Measurements from ENCODE around the gene RFX4.

RFX4 gene

DNA sequence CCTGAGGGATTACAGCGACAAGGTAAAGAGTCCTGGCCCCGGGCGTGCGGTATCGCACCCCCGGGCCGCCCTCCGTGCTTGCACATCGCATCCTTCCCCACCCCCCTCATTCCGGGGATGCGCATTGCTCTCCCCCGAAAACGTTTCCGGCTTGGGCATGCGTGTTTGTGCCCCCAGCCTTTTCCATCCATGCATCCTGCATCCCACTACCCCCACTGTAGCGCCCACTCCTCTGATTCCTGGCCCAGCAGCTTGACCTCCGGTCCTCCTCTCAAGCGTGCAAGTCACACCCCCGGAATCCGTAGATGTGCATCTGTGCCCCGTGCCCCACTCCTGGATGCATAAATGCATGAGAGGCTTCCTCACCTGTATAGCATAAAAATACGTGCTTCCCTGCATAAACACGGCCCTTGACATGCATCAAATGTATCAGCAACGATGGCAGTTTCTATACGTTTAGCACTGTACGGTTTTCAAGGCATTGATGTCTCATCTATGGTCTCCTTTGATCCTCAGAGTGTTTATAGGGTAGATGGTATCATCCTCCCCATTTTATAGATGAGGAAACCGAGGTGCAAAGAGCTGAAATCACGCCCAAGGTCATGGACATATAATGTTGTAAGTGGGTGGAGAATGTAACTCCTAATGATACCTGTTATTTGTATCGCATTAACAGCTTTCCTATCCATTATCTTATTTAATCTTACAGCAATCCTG lies 192.2 kb downstream of the RFX4 start:
- no peaks in the 10 kb centered on the region for H3K36me3 ChIP-seq (ENCODE audit: insufficient read depth, low read length)
- no peaks in the 10 kb centered on the region for H3F3A ChIP-seq (ENCODE audit: low read depth)
- H3K9ac ChIP-seq (ENCODE audit: low read depth, low read length, poor library complexity, severe bottlenecking), result peak overlapping the region; percentile 79
- peak overlapping the region; percentile 84 for H3K4me3 ChIP-seq (ENCODE audit: low read length, poor library complexity, severe bottlenecking)
- H3K27me3 ChIP-seq (ENCODE audit: insufficient read depth, low read length, poor library complexity, severe bottlenecking), result no peaks in the 10 kb centered on the region
- peak overlapping the region; percentile 87 for H2AFZ ChIP-seq (ENCODE audit: low read length)
- peaks cover 54% of the 10 kb centered on the region for H3K79me2 ChIP-seq (ENCODE audit: insufficient read depth, low read length)
- no peak; the same call in 1 of the 2 replicates for TF ChIP-seq CTCF (conservative IDR thresholded peaks at IDR 0.05; ENCODE audit: low read length)
- TF ChIP-seq EZH2phosphoT487 (IDR thresholded peaks at IDR 0.05; ENCODE audit: borderline replicate concordance), result no peak
- peak overlapping the region; percentile 89 for H3K4me2 ChIP-seq (ENCODE audit: low read depth, low read length, poor library complexity, severe bottlenecking)
- no peaks in the 10 kb centered on the region for H3K9me2 ChIP-seq (replicated peaks; ENCODE audit: low read depth, low read length)
- no peaks in the 10 kb centered on the region for H3K9me3 ChIP-seq (ENCODE audit: insufficient read depth, low read depth, low read length)
- peaks cover 30% of the 10 kb centered on the region for H3K4me1 ChIP-seq (ENCODE audit: insufficient read depth, low read length, poor library complexity, severe bottlenecking)
- peaks cover 27% of the 10 kb centered on the region for H4K20me1 ChIP-seq (ENCODE audit: insufficient read depth, low read length, poor library complexity, severe bottlenecking)

- H3K9me2 ChIP-seq (replicated peaks; ENCODE audit: low read depth, low read length), result no peaks in the 10 kb centered on the region
- TF ChIP-seq CTCF (conservative IDR thresholded peaks at IDR 0.05; ENCODE audit: low read length) (no peak), EZH2phosphoT487 (IDR thresholded peaks at IDR 0.05; ENCODE audit: borderline replicate concordance) (no peak)
- no peaks in the 10 kb centered on the region for H3K36me3 ChIP-seq (ENCODE audit: insufficient read depth, low read length)
- H3K79me2 ChIP-seq (ENCODE audit: insufficient read depth, low read length), result peaks cover 71% of the 10 kb centered on the region
- H3K9me3 ChIP-seq (ENCODE audit: insufficient read depth, low read depth, low read length), result no peaks in the 10 kb centered on the region
- no peak overlapping the region for H3K9ac ChIP-seq (ENCODE audit: low read depth, low read length, poor library complexity, severe bottlenecking)
- peaks cover 45% of the 10 kb centered on the region for H4K20me1 ChIP-seq (ENCODE audit: insufficient read depth, low read length, poor library complexity, severe bottlenecking)
- peak overlapping the region; percentile 89 for H3K4me2 ChIP-seq (ENCODE audit: low read depth, low read length, poor library complexity, severe bottlenecking)
- peaks cover 43% of the 10 kb centered on the region for H3K4me1 ChIP-seq (ENCODE audit: insufficient read depth, low read length, poor library complexity, severe bottlenecking)
- no peaks in the 10 kb centered on the region for H3F3A ChIP-seq (ENCODE audit: low read depth)
- no peak overlapping the region for H2AFZ ChIP-seq (ENCODE audit: low read length)
- H3K27me3 ChIP-seq (ENCODE audit: insufficient read depth, low read length, poor library complexity, severe bottlenecking), result no peaks in the 10 kb centered on the region
- peak overlapping the region; percentile 84 for H3K4me3 ChIP-seq (ENCODE audit: low read length, poor library complexity, severe bottlenecking)
Observed at GRCh38 chr12:106776897-106777296, 194.1 kb downstream of the RFX4 start.

GRCh38 chr12:106780010-106780631 lies 197.3 kb downstream of the RFX4 start:
- Histone ChIP-seq H3K9me2 (replicated peaks; ENCODE audit: low read depth, low read length) (no peaks in the 10 kb centered on the region), H3K9ac (ENCODE audit: low read depth, low read length, poor library complexity, severe bottlenecking) (peak overlapping the region; percentile 5), H3K79me2 (ENCODE audit: insufficient read depth, low read length) (peaks cover 77% of the 10 kb centered on the region), H4K20me1 (ENCODE audit: insufficient read depth, low read length, poor library complexity, severe bottlenecking) (peaks cover 52% of the 10 kb centered on the region), H3K4me1 (ENCODE audit: insufficient read depth, low read length, poor library complexity, severe bottlenecking) (peaks cover 42% of the 10 kb centered on the region), H3K36me3 (ENCODE audit: insufficient read depth, low read length) (peaks cover 13% of the 10 kb centered on the region; the same call in 1 of the 2 replicates), H2AFZ (ENCODE audit: low read length) (no peak overlapping the region), H3K4me2 (ENCODE audit: low read depth, low read length, poor library complexity, severe bottlenecking) (peak overlapping the region; percentile 63), H3K9me3 (ENCODE audit: insufficient read depth, low read depth, low read length) (no peaks in the 10 kb centered on the region), H3K27me3 (ENCODE audit: insufficient read depth, low read length, poor library complexity, severe bottlenecking) (no peaks in the 10 kb centered on the region), H3F3A (ENCODE audit: low read depth) (no peaks in the 10 kb centered on the region), H3K4me3 (ENCODE audit: low read length, poor library complexity, severe bottlenecking) (peak overlapping the region; percentile 50)
- TF ChIP-seq EZH2phosphoT487 (IDR thresholded peaks at IDR 0.05; ENCODE audit: borderline replicate concordance) (no peak), CTCF (conservative IDR thresholded peaks at IDR 0.05; ENCODE audit: low read length) (no peak)

Data from Loucy (cell line).